ENCODE data around the gene CDH4. TPM values are rescaled to one million over a fixed set of nuclear protein-coding genes. Genes with fewer than 3 reads are reported as not detected.
A peak's percentile ranks its signal among the peaks of the same experiment; 100 is the strongest.

The CDH4 gene
- total RNA-seq, 1 donor from 2014 or later, result 1.1 TPM

- no peak for DNase-seq
These were observed 104.1 kb downstream of the CDH4 start for GRCh38 chr20:61356196-61356595.

GRCh38 chr20:61357119-61357518, 105.1 kb downstream of the CDH4 start:
- no peak for DNase-seq

- no peak for DNase-seq
These were observed 107.2 kb downstream of the CDH4 start for GRCh38 chr20:61359254-61359653.

- no peak for DNase-seq
These were observed 108.2 kb downstream of the CDH4 start for GRCh38 chr20:61360296-61360695.

- DNase-seq, result peak; percentile 54
These were observed 108.9 kb downstream of the CDH4 start for GRCh38 chr20:61360940-61361339.

GRCh38 chr20:61361501-61361900, 109.4 kb downstream of the CDH4 start:
- DNase-seq, result no peak

GRCh38 chr20:61364147-61364546, 112.1 kb downstream of the CDH4 start:
- no peak for DNase-seq

- DNase-seq, result no peak
These were observed 114.9 kb downstream of the CDH4 start for GRCh38 chr20:61366914-61367313.

- DNase-seq, result no peak
These were observed 117.9 kb downstream of the CDH4 start for GRCh38 chr20:61369731-61370520.

- DNase-seq, result no peak
These were observed 118.8 kb downstream of the CDH4 start for GRCh38 chr20:61370841-61371303.

GRCh38 chr20:61371501-61372136, 119.6 kb downstream of the CDH4 start:
- no peak for DNase-seq

- DNase-seq, result no peak
These were observed 120.3 kb downstream of the CDH4 start for GRCh38 chr20:61372137-61373054.

GRCh38 chr20:61373055-61373399, 121.0 kb downstream of the CDH4 start:
- no peak for DNase-seq

- DNase-seq, result no peak
These were observed 122.0 kb downstream of the CDH4 start for GRCh38 chr20:61373956-61374545.

- no peak for DNase-seq
These were observed 124.6 kb downstream of the CDH4 start for GRCh38 chr20:61376541-61377240.

GRCh38 chr20:61378694-61379355, 126.8 kb downstream of the CDH4 start:
- no peak for DNase-seq

- no peak for DNase-seq
These were observed 128.0 kb downstream of the CDH4 start for GRCh38 chr20:61379898-61380544.

GRCh38 chr20:61380545-61380915, 128.5 kb downstream of the CDH4 start:
- DNase-seq, result no peak

- DNase-seq, result no peak
These were observed 130.1 kb downstream of the CDH4 start for GRCh38 chr20:61382194-61382593.

- peak; percentile 73 for DNase-seq
These were observed 133.2 kb downstream of the CDH4 start for GRCh38 chr20:61385296-61385695.

GRCh38 chr20:61385731-61386130, 133.7 kb downstream of the CDH4 start:
- peak; percentile 44 for DNase-seq
